Tibial nerve (tissue), 4 donors: ENCODE measurements around the gene ASIC2. TPM values are rescaled to one million over a fixed set of nuclear protein-coding genes. Genes with fewer than 3 reads are reported as not detected.

Experiments
- DNase-seq, 2 donors: peaks; one replicate each; pipeline ENCODE4 v3.0.0-alpha.2; 2019; ENCODE audit warnings: low spot score in 2 of 2
- H3K27ac ChIP-seq, 4 donors: fragments of 200-600 bp; sonication (generic) in 3 of 4; one replicate each; pipeline ENCODE4 v1.5.1; 2017 to 2019; ENCODE audit warnings: mild to moderate bottlenecking in 1 of 4
- H3K27me3 ChIP-seq, 2 donors: fragments of 200-600 bp; sonication (generic) in 1 of 2; one replicate each; pipeline versions ENCODE4 v1.5.1 to v1.6.0; 2017 to 2019
- H3K36me3 ChIP-seq, 3 donors: fragments of 200-600 bp; sonication (generic); one replicate each; pipeline ENCODE4 v1.5.1; 2018 to 2019
- H3K4me1 ChIP-seq, 4 donors: fragments of 200-600 bp; sonication (generic) in 3 of 4; one replicate each; pipeline ENCODE4 v1.5.1; 2017 to 2019
- H3K4me3 ChIP-seq, 4 donors: fragments of 200-600 bp; sonication (generic) in 3 of 4; one replicate each; pipeline ENCODE4 v1.5.1; 2017 to 2019; ENCODE audit warnings: mild to moderate bottlenecking in 1 of 4, moderate library complexity in 1 of 4
- H3K9me3 ChIP-seq, 4 donors: fragments of 200-600 bp; sonication (generic) in 3 of 4; one replicate each; pipeline ENCODE4 v1.5.1; 2017 to 2019
- CTCF ChIP-seq, 5 experiments: fragments of 200-600 bp in 3 of 5; fragments of 450-650 bp in 2 of 5; sonication (generic) in 3 of 5; IDR thresholded peaks; one replicate each; pipeline ENCODE4 v1.5.1; 2016 to 2019; ENCODE audit warnings: antibody characterized with exemption in 5 of 5, mild to moderate bottlenecking in 3 of 5, moderate library complexity in 2 of 5
- EP300 ChIP-seq, 2 donors: sonication (generic); formaldehyde crosslinking; IDR thresholded peaks; one replicate each; pipeline ENCODE4 v1.6.1; 2017; ENCODE audit warnings: antibody characterized with exemption in 2 of 2, mild to moderate bottlenecking in 1 of 2
- POLR2A ChIP-seq, 2 donors: fragments of 450-650 bp; IDR thresholded peaks; one replicate each; pipeline ENCODE4 v1.6.1; 2017; ENCODE audit warnings: antibody characterized with exemption in 2 of 2, mild to moderate bottlenecking in 2 of 2, moderate library complexity in 2 of 2
- WGBS, 2 donors: methylation state at CpG; one replicate each; pipeline ENCODE4 v1.1.5; 2018; 5-methylcytosine and 5-hydroxymethylcytosine counted together
- total RNA-seq, 4 donors: library from RNA; depleted of rRNA; stranded (reverse); fragments of >200 nt; gene quantifications; one replicate each; pipeline ENCODE4 v1.1.0, GENCODE V29; 2016

ASIC2 gene
- total RNA-seq, 4 donors from 2014 or later, result 0.21 to 1.5 (median 0.50) TPM

GRCh38 chr17:33085256-33085655, 207.8 kb downstream of the ASIC2 start:
- H3K4me3 ChIP-seq, result no peak overlapping the region
- no peak overlapping the region for H3K27ac ChIP-seq
- no peaks in the 10 kb centered on the region for H3K9me3 ChIP-seq
- no peaks in the 10 kb centered on the region for H3K4me1 ChIP-seq
- DNase-seq, result no peak
- H3K27me3 ChIP-seq, result no peaks in the 10 kb centered on the region
- no peaks in the 10 kb centered on the region for H3K36me3 ChIP-seq
- no peak for TF ChIP-seq CTCF (IDR thresholded peaks at IDR 0.05)
- TF ChIP-seq EP300 (IDR thresholded peaks at IDR 0.05), result no peak
- TF ChIP-seq POLR2A (IDR thresholded peaks at IDR 0.05), result no peak
- 54 to 57% methylated on average over 3 of the region's 3 CpGs for WGBS, 2 donors

DNA sequence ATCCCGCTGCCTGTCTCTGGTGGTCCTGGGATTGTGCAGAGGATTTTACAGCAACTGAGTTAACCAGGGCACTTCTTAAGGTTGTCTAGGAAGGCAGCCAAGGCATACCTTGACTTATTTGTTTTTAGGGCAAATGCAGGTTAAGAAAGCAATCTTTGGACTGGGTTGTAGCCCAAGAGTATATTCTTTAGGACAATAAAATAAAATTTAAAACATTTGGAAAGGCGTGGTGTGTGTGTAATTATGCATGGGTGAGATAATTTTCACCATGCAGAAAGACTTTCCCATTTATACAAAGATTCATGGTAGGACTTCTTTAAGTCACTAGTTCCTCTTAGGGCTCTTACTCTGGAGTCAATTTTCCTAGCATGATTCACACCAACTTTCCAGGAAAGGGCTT, 208.3 kb downstream of the ASIC2 start:
- no peak for TF ChIP-seq POLR2A (IDR thresholded peaks at IDR 0.05)
- no peak for TF ChIP-seq CTCF (IDR thresholded peaks at IDR 0.05)
- no peak for TF ChIP-seq EP300 (IDR thresholded peaks at IDR 0.05)
- H3K27ac ChIP-seq, result no peak overlapping the region
- 57 to 75% methylated on average over 2 of the region's 2 CpGs for WGBS, 2 donors
- H3K36me3 ChIP-seq, result no peaks in the 10 kb centered on the region
- H3K4me3 ChIP-seq, result no peak overlapping the region
- no peaks in the 10 kb centered on the region for H3K9me3 ChIP-seq
- H3K4me1 ChIP-seq, result no peaks in the 10 kb centered on the region
- no peaks in the 10 kb centered on the region for H3K27me3 ChIP-seq
- no peak for DNase-seq

GRCh38 chr17:33082529-33083173, 210.4 kb downstream of the ASIC2 start:
- Histone ChIP-seq H3K9me3 (no peaks in the 10 kb centered on the region), H3K27ac (no peak overlapping the region), H3K4me3 (no peak overlapping the region), H3K4me1 (no peaks in the 10 kb centered on the region), H3K36me3 (no peaks in the 10 kb centered on the region), H3K27me3 (peaks cover 0 to 15% of the 10 kb centered on the region in 2 donors)
- WGBS, 2 donors, result 83 to 87% methylated on average over 7 of the region's 7 CpGs
- DNase-seq, result no peak
- TF ChIP-seq CTCF (IDR thresholded peaks at IDR 0.05) (no peak), POLR2A (IDR thresholded peaks at IDR 0.05) (no peak), EP300 (IDR thresholded peaks at IDR 0.05) (no peak)

DNA sequence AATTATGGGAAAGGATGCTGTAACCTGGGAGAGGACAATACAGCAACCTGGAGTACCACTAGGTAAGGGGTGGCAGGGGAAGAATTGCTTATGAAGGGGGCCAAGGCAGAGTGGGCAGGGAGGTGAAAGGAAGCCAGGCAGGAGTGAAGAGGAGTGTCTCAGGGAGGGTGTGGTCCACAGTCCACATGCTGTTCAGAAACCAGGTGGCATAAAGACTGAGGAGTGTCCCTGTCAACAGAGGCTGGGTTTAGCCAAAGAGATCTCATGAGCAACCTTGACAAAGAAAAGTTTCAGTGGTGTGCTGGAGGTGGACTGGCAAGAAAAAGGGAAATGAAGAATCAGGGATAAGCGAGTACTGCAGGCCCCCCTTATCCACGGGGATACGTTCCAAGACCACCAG, 213.0 kb downstream of the ASIC2 start:
- no peak for TF ChIP-seq EP300 (IDR thresholded peaks at IDR 0.05)
- no peak for TF ChIP-seq POLR2A (IDR thresholded peaks at IDR 0.05)
- no peak for TF ChIP-seq CTCF (IDR thresholded peaks at IDR 0.05)
- H3K27me3 ChIP-seq, result peaks cover 0 to 23% of the 10 kb centered on the region in 2 donors
- no peaks in the 10 kb centered on the region for H3K36me3 ChIP-seq
- no peak for DNase-seq
- no peaks in the 10 kb centered on the region for H3K4me1 ChIP-seq
- no peak overlapping the region for H3K4me3 ChIP-seq
- H3K9me3 ChIP-seq, result no peaks in the 10 kb centered on the region
- WGBS, 2 donors, result 74 to 83% methylated on average over 3 of the region's 3 CpGs
- no peak overlapping the region for H3K27ac ChIP-seq

- no peak overlapping the region for H3K4me3 ChIP-seq
- no peak for TF ChIP-seq POLR2A (IDR thresholded peaks at IDR 0.05)
- no peak for TF ChIP-seq CTCF (IDR thresholded peaks at IDR 0.05)
- no peak for TF ChIP-seq EP300 (IDR thresholded peaks at IDR 0.05)
- peaks cover 0 to 23% of the 10 kb centered on the region in 2 donors for H3K27me3 ChIP-seq
Measured at GRCh38 chr17:33079201-33079600, 213.9 kb downstream of the ASIC2 start.

More at GRCh38 chr17:33079201-33079600, 213.9 kb downstream of the ASIC2 start:
- H3K4me1 ChIP-seq, result no peaks in the 10 kb centered on the region
- no peaks in the 10 kb centered on the region for H3K36me3 ChIP-seq
- DNase-seq, result no peak
- H3K9me3 ChIP-seq, result no peaks in the 10 kb centered on the region
- no peak overlapping the region for H3K27ac ChIP-seq
- 41% methylated on average over 3 of the region's 3 CpGs for WGBS, 2 donors
